NCI-H446 (cell line): ENCODE data around the gene RNF141.
A peak's percentile ranks its signal among the peaks of the same experiment; 100 is the strongest.

Source experiments
- DNase-seq, 2 experiments: peaks; one replicate each; lab custom pipeline; 2025; lab: John Stamatoyannopoulos, UW

RNF141 gene

GRCh38 chr11:10540915-10541560 lies at the start of gene RNF141:
Gene RNF141, minus strand, starts transcription at chr11:10541187. Its CDS starts 7,029 bp downstream, at chr11:10534158.
- peak; percentile 95 to 97 for DNase-seq

- DNase-seq = no peak
Observed at GRCh38 chr11:10590218-10590915, 49.4 kb upstream of the RNF141 start.

- no peak for DNase-seq
Observed at GRCh38 chr11:10588904-10589303, 47.9 kb upstream of the RNF141 start.

- no peak for DNase-seq
Observed at GRCh38 chr11:10587995-10588394, 47.0 kb upstream of the RNF141 start.

GRCh38 chr11:10587388-10587787 lies 46.4 kb upstream of the RNF141 start:
- DNase-seq = no peak

GRCh38 chr11:10584071-10584501 lies 43.1 kb upstream of the RNF141 start:
- no peak for DNase-seq

GRCh38 chr11:10581481-10582019 lies 40.6 kb upstream of the RNF141 start:
- no peak for DNase-seq

GRCh38 chr11:10580623-10581022 lies 39.6 kb upstream of the RNF141 start:
- no peak for DNase-seq

GRCh38 chr11:10579700-10580099 lies 38.7 kb upstream of the RNF141 start:
- DNase-seq = no peak

- no peak for DNase-seq
Observed at GRCh38 chr11:10576035-10576398, 35.0 kb upstream of the RNF141 start.

GRCh38 chr11:10575346-10576034 lies 34.5 kb upstream of the RNF141 start:
- no peak for DNase-seq

- no peak for DNase-seq
Observed at GRCh38 chr11:10573556-10573955, 32.6 kb upstream of the RNF141 start.

- DNase-seq = no peak
Observed at GRCh38 chr11:10573028-10573427, 32.0 kb upstream of the RNF141 start.

GRCh38 chr11:10572533-10572932 lies 31.5 kb upstream of the RNF141 start:
- no peak for DNase-seq

GRCh38 chr11:10568486-10568941 lies 27.5 kb upstream of the RNF141 start, which contains the start of gene LYVE1:
Gene LYVE1, minus strand, starts transcription at chr11:10568665. Its CDS starts 133 bp downstream, at chr11:10568532.
- DNase-seq = no peak

GRCh38 chr11:10567446-10567845 lies 26.5 kb upstream of the RNF141 start:
- no peak for DNase-seq

GRCh38 chr11:10566257-10566957 lies 25.4 kb upstream of the RNF141 start:
- no peak for DNase-seq

- DNase-seq = no peak
Observed at GRCh38 chr11:10565493-10565892, 24.5 kb upstream of the RNF141 start.

GRCh38 chr11:10564696-10565318 lies 23.8 kb upstream of the RNF141 start:
- DNase-seq = no peak

- DNase-seq = no peak
Observed at GRCh38 chr11:10564030-10564429, 23.0 kb upstream of the RNF141 start.

GRCh38 chr11:10561947-10562346 lies 21.0 kb upstream of the RNF141 start:
- peak in 1 of 2 experiments; percentile 6 for DNase-seq
